ENCODE results near the gene PIP5K1B.

DNA sequence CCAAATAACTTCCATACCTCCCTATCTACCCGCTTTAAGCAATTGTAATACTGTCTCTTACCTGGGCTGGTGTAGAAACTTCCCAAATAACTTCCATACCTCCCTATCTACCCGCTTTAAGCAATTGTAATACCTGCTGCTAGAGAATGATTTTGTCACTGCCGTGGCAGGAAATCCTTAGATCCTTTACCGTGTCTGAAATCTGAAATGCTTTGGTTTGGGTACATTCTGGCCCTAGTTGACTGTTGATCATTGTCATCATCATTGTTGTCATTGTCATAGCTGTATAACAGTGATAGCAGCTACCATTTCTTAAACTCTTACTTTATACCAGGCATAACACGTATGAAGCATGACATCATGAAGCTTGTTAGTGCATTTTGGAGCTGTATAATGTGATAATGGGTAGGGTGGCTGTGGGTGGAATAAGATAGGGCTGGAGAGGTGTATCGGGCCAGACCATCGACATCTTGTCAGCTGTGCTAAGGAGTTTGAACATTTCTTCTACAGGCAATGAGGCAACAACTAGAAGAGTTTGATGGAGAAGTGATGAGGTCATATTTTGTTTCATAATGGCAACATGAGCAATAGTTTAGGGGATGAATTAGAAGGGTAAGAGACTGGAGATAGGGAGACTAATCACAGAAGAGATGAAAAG, 15.7 kb downstream of the PIP5K1B start:
- TF ChIP-seq, protein P1, sequence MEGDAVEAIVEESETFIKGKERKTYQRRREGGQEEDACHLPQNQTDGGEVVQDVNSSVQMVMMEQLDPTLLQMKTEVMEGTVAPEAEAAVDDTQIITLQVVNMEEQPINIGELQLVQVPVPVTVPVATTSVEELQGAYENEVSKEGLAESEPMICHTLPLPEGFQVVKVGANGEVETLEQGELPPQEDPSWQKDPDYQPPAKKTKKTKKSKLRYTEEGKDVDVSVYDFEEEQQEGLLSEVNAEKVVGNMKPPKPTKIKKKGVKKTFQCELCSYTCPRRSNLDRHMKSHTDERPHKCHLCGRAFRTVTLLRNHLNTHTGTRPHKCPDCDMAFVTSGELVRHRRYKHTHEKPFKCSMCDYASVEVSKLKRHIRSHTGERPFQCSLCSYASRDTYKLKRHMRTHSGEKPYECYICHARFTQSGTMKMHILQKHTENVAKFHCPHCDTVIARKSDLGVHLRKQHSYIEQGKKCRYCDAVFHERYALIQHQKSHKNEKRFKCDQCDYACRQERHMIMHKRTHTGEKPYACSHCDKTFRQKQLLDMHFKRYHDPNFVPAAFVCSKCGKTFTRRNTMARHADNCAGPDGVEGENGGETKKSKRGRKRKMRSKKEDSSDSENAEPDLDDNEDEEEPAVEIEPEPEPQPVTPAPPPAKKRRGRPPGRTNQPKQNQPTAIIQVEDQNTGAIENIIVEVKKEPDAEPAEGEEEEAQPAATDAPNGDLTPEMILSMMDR (IDR thresholded peaks at IDR 0.05): no peak
- TF ChIP-seq, protein P2, sequence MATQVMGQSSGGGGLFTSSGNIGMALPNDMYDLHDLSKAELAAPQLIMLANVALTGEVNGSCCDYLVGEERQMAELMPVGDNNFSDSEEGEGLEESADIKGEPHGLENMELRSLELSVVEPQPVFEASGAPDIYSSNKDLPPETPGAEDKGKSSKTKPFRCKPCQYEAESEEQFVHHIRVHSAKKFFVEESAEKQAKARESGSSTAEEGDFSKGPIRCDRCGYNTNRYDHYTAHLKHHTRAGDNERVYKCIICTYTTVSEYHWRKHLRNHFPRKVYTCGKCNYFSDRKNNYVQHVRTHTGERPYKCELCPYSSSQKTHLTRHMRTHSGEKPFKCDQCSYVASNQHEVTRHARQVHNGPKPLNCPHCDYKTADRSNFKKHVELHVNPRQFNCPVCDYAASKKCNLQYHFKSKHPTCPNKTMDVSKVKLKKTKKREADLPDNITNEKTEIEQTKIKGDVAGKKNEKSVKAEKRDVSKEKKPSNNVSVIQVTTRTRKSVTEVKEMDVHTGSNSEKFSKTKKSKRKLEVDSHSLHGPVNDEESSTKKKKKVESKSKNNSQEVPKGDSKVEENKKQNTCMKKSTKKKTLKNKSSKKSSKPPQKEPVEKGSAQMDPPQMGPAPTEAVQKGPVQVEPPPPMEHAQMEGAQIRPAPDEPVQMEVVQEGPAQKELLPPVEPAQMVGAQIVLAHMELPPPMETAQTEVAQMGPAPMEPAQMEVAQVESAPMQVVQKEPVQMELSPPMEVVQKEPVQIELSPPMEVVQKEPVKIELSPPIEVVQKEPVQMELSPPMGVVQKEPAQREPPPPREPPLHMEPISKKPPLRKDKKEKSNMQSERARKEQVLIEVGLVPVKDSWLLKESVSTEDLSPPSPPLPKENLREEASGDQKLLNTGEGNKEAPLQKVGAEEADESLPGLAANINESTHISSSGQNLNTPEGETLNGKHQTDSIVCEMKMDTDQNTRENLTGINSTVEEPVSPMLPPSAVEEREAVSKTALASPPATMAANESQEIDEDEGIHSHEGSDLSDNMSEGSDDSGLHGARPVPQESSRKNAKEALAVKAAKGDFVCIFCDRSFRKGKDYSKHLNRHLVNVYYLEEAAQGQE (IDR thresholded peaks at IDR 0.05; ENCODE audit: insufficient read depth in 1 of 2, low read depth in 2 of 2, low read length in 1 of 2): no peak
